GM18909 (cell line): Measurements from ENCODE around the gene VPS39.

ENCODE experiments used
- ATAC-seq: cut with Tn5 transposase; IDR thresholded peaks from one replicate; pipeline ENCODE4 v1.9.1; 2021; ENCODE audit warnings: mild to moderate bottlenecking; ENCODE audit not compliant: unreplicated experiment, poor library complexity

The VPS39 gene

GRCh38 chr15:42131826-42132806 is 76.0 kb downstream of the VPS39 start:
- ATAC-seq: no peak

GRCh38 chr15:42131006-42131405 is 77.1 kb downstream of the VPS39 start:
- ATAC-seq: no peak

GRCh38 chr15:42130246-42130986 is 77.7 kb downstream of the VPS39 start:
- ATAC-seq: no peak

- no peak for ATAC-seq
These were observed 78.7 kb downstream of the VPS39 start for GRCh38 chr15:42129364-42129763.

- no peak for ATAC-seq
These were observed 79.6 kb downstream of the VPS39 start for GRCh38 chr15:42128476-42128875.

- ATAC-seq: no peak
These were observed 84.6 kb downstream of the VPS39 start for GRCh38 chr15:42123546-42123945.

- ATAC-seq: no peak
These were observed 86.4 kb downstream of the VPS39 start for GRCh38 chr15:42121682-42122081.

GRCh38 chr15:42121021-42121420 is 87.1 kb downstream of the VPS39 start:
- no peak for ATAC-seq

GRCh38 chr15:42120285-42120684 is 87.8 kb downstream of the VPS39 start:
- no peak for ATAC-seq

GRCh38 chr15:42119446-42119760 is 88.7 kb downstream of the VPS39 start:
- no peak for ATAC-seq

- ATAC-seq: no peak
These were observed 89.3 kb downstream of the VPS39 start for GRCh38 chr15:42118650-42119445.

GRCh38 chr15:42111924-42112323 is 96.2 kb downstream of the VPS39 start:
- ATAC-seq: no peak

- ATAC-seq: no peak
These were observed 97.7 kb downstream of the VPS39 start for GRCh38 chr15:42110367-42110766.

- ATAC-seq: no peak
These were observed 99.3 kb downstream of the VPS39 start for GRCh38 chr15:42108806-42109205.
